Mesothelial cell of epicardium (in vitro differentiated cells): Measurements from ENCODE around the gene SLN. TPM values are rescaled to one million over a fixed set of nuclear protein-coding genes. Genes with fewer than 3 reads are reported as not detected.

Experiments used
- DNase-seq, 2 experiments: peaks; one replicate each; pipeline ENCODE4 v3.0.0; 2021; ENCODE audit warnings: low spot score in 2 of 2; ENCODE audit not compliant: unreplicated experiment in 2 of 2
- H3K27ac Mint-ChIP-seq: 2 replicates; pipeline ENCODE4 v1.8.0; 2021; ENCODE audit warnings: mixed read lengths
- H3K27me3 Mint-ChIP-seq: 2 replicates; pipeline ENCODE4 v1.8.0; 2021; ENCODE audit warnings: low read depth, mixed read lengths
- H3K36me3 Mint-ChIP-seq: 2 replicates; pipeline ENCODE4 v1.8.0; 2021; ENCODE audit warnings: mixed read lengths
- H3K4me1 Mint-ChIP-seq: 2 replicates; pipeline ENCODE4 v1.8.0; 2021; ENCODE audit warnings: mixed read lengths
- H3K4me3 Mint-ChIP-seq: 2 replicates; pipeline ENCODE4 v1.8.0; 2021; ENCODE audit warnings: mild to moderate bottlenecking, moderate library complexity, mixed read lengths
- H3K9me3 Mint-ChIP-seq: 2 replicates; pipeline ENCODE4 v1.8.0; 2021; ENCODE audit warnings: mixed read lengths
- total RNA-seq: library from RNA; stranded (reverse); gene quantifications from 3 replicates; pipeline ENCODE4 v1.2.1, GENCODE V29; 2021
- TF ChIP-seq, protein P1 (sequence below): fragments of 200-600 bp; sonication (generic); IDR thresholded peaks from one replicate; pipeline ENCODE4 v1.5.0; 2021; ENCODE audit warnings: antibody characterized with exemption; ENCODE audit not compliant: unreplicated experiment

Gene SLN
- total RNA-seq, 1 donor from 2014 or later = not detected

GRCh38 chr11:107665018-107665417 is 46.8 kb downstream of the SLN start:
- Mint-ChIP-seq H3K4me3 (no peak overlapping the region), H3K9me3 (no peaks in the 10 kb centered on the region), H3K4me1 (peaks cover 4% of the 10 kb centered on the region), H3K36me3 (no peaks in the 10 kb centered on the region), H3K27ac (no peak overlapping the region), H3K27me3 (peaks cover 10% of the 10 kb centered on the region)
- DNase-seq = no peak
- TF ChIP-seq, protein P1, sequence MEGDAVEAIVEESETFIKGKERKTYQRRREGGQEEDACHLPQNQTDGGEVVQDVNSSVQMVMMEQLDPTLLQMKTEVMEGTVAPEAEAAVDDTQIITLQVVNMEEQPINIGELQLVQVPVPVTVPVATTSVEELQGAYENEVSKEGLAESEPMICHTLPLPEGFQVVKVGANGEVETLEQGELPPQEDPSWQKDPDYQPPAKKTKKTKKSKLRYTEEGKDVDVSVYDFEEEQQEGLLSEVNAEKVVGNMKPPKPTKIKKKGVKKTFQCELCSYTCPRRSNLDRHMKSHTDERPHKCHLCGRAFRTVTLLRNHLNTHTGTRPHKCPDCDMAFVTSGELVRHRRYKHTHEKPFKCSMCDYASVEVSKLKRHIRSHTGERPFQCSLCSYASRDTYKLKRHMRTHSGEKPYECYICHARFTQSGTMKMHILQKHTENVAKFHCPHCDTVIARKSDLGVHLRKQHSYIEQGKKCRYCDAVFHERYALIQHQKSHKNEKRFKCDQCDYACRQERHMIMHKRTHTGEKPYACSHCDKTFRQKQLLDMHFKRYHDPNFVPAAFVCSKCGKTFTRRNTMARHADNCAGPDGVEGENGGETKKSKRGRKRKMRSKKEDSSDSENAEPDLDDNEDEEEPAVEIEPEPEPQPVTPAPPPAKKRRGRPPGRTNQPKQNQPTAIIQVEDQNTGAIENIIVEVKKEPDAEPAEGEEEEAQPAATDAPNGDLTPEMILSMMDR = no peak

DNA sequence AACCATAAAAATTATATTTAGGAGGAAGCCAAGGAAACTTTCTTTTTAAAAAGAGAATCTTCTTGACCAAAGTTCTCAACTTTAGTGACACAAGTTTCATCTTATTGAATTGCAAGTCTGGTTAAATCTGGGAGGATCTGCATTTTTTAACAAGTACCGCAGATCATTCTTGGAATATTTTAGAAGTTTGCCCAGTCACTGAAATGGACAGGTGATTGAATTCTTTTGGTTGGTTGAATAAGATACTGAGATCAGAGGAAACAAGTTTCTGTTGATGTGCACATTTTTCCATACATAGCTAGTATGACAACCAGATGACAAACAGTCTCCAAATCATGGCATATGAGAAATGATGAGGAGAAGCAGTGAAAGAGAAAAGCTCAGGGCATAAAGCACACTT is 50.2 kb downstream of the SLN start:
- H3K9me3 Mint-ChIP-seq = no peaks in the 10 kb centered on the region
- no peak overlapping the region for H3K4me3 Mint-ChIP-seq
- peak overlapping the region; percentile 27 for H3K27ac Mint-ChIP-seq
- TF ChIP-seq, protein P1 = no peak
- H3K36me3 Mint-ChIP-seq = no peaks in the 10 kb centered on the region
- peaks cover 15% of the 10 kb centered on the region for H3K27me3 Mint-ChIP-seq
- H3K4me1 Mint-ChIP-seq = peaks cover 4% of the 10 kb centered on the region
- DNase-seq = no peak

DNA sequence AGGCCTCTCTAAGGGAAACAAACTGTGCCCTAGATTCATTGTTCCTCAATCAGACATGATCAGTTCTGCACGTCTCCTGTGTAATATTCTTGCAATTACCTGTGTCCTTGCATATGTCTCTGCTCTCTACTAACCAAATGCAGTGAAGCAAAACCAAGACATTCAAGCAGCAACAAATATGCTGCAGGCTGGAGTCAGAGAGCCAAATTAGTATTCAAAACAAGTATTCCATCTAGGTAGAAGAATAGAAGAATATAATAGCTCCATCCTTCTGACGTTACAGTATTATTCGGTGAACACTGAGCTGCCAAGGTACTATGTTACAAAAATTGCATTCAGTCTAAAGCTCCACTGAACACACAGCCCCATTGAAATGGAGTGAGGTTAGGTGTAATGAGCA is 51.8 kb downstream of the SLN start:
- Mint-ChIP-seq H3K27ac (no peak overlapping the region), H3K36me3 (no peaks in the 10 kb centered on the region), H3K27me3 (peaks cover 15% of the 10 kb centered on the region), H3K4me1 (peaks cover 4% of the 10 kb centered on the region), H3K4me3 (no peak overlapping the region), H3K9me3 (no peaks in the 10 kb centered on the region)
- TF ChIP-seq, protein P1 = no peak
- no peak for DNase-seq

DNA sequence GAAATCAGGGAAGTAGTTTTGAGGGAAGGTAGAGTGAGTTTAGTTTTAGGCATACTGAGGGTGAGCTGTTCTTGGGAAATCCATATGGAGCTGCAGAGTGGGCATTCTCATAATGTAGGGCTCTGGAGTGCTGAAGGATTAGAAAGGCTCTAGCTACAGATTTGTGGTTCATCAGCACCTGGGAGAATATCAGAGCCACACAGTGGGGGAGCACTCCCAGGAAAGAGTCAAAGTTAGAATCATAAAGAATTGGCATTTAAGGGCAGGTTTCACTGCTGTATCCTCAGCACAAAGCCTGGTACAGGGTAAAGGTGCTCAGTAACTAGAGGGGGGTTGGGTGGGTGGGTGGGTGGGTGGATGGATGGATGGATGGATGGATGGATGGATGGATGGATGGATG is 52.5 kb downstream of the SLN start:
- Mint-ChIP-seq H3K27me3 (peaks cover 12% of the 10 kb centered on the region), H3K27ac (no peak overlapping the region), H3K9me3 (no peaks in the 10 kb centered on the region), H3K4me3 (no peak overlapping the region), H3K36me3 (no peaks in the 10 kb centered on the region), H3K4me1 (peaks cover 4% of the 10 kb centered on the region)
- TF ChIP-seq, protein P1 = no peak
- no peak for DNase-seq

Other genes starting within 250 kb of the SLN start
- gene ALKBH8, start 146.3 kb downstream of the SLN start, total RNA-seq = 5.5 to 7.2 TPM (median 7.1 TPM) in 3 replicates
- 0.69 to 0.75 TPM (median 0.73 TPM) in 3 replicates for gene ELMOD1, start 120.9 kb downstream of the SLN start, total RNA-seq
- 11.9 to 14.5 TPM (median 12.7 TPM) in 3 replicates for gene SLC35F2, start 146.7 kb upstream of the SLN start, total RNA-seq
- 0.36 to 0.41 TPM in 2 of 3 replicates, not detected in the other for gene RAB39A, start 216.4 kb upstream of the SLN start, total RNA-seq